ENCODE results near the gene ZNF611.

- TF ChIP-seq, protein P1, sequence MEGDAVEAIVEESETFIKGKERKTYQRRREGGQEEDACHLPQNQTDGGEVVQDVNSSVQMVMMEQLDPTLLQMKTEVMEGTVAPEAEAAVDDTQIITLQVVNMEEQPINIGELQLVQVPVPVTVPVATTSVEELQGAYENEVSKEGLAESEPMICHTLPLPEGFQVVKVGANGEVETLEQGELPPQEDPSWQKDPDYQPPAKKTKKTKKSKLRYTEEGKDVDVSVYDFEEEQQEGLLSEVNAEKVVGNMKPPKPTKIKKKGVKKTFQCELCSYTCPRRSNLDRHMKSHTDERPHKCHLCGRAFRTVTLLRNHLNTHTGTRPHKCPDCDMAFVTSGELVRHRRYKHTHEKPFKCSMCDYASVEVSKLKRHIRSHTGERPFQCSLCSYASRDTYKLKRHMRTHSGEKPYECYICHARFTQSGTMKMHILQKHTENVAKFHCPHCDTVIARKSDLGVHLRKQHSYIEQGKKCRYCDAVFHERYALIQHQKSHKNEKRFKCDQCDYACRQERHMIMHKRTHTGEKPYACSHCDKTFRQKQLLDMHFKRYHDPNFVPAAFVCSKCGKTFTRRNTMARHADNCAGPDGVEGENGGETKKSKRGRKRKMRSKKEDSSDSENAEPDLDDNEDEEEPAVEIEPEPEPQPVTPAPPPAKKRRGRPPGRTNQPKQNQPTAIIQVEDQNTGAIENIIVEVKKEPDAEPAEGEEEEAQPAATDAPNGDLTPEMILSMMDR (IDR thresholded peaks at IDR 0.05; ENCODE audit: low read depth, low read length, missing input control), result no peak
- TF ChIP-seq MAX (IDR thresholded peaks at IDR 0.05), result no peak
- TF ChIP-seq YY1 (IDR thresholded peaks at IDR 0.05), result no peak
- TF ChIP-seq, protein P2, sequence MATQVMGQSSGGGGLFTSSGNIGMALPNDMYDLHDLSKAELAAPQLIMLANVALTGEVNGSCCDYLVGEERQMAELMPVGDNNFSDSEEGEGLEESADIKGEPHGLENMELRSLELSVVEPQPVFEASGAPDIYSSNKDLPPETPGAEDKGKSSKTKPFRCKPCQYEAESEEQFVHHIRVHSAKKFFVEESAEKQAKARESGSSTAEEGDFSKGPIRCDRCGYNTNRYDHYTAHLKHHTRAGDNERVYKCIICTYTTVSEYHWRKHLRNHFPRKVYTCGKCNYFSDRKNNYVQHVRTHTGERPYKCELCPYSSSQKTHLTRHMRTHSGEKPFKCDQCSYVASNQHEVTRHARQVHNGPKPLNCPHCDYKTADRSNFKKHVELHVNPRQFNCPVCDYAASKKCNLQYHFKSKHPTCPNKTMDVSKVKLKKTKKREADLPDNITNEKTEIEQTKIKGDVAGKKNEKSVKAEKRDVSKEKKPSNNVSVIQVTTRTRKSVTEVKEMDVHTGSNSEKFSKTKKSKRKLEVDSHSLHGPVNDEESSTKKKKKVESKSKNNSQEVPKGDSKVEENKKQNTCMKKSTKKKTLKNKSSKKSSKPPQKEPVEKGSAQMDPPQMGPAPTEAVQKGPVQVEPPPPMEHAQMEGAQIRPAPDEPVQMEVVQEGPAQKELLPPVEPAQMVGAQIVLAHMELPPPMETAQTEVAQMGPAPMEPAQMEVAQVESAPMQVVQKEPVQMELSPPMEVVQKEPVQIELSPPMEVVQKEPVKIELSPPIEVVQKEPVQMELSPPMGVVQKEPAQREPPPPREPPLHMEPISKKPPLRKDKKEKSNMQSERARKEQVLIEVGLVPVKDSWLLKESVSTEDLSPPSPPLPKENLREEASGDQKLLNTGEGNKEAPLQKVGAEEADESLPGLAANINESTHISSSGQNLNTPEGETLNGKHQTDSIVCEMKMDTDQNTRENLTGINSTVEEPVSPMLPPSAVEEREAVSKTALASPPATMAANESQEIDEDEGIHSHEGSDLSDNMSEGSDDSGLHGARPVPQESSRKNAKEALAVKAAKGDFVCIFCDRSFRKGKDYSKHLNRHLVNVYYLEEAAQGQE (IDR thresholded peaks at IDR 0.05), result no peak
- no peak for TF ChIP-seq TAF1 (conservative IDR thresholded peaks at IDR 0.05)
- TF ChIP-seq SP1 (IDR thresholded peaks at IDR 0.05), result no peak
- no peak for TF ChIP-seq FOXA1 (IDR thresholded peaks at IDR 0.05)
- TF ChIP-seq EGR1 (IDR thresholded peaks at IDR 0.05; ENCODE audit: low read depth in 2 of 2), result no peak
- no peak for TF ChIP-seq RAD21 (IDR thresholded peaks at IDR 0.05)
- no peak for TF ChIP-seq GABPA (IDR thresholded peaks at IDR 0.05 in 1 of 2, conservative IDR thresholded peaks at IDR 0.05 in 1 of 2)
- TF ChIP-seq, protein P3, sequence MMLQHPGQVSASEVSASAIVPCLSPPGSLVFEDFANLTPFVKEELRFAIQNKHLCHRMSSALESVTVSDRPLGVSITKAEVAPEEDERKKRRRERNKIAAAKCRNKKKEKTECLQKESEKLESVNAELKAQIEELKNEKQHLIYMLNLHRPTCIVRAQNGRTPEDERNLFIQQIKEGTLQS (IDR thresholded peaks at IDR 0.05), result no peak
Measured at GRCh38 chr19:52694921-52695320, 39.9 kb downstream of the ZNF611 start.
